Panc1 (cell line): ENCODE results near the gene GPHN. TPM values are rescaled to one million over a fixed set of nuclear protein-coding genes. Genes with fewer than 3 reads are reported as not detected.

ENCODE experiments used
- ATAC-seq: fragments of 200-7000 bp; cut with Tn5 transposase; 2 replicates; pipeline ENCODE4 v1.9.1; 2020; ENCODE audit warnings: mild to moderate bottlenecking, moderate library complexity
- BruUV-seq: library from RNA; stranded (reverse); fragments of 400-500 nt; replicated peaks from 2 replicates; lab custom pipeline; 2021; lab: Mats Ljungman, UMichigan
- CTCF ChIA-PET: fragments of 300-600 bp; sonication (Branson Sonifier 250); formaldehyde crosslinking; loops from one replicate; lab custom pipeline; 2022; ENCODE audit warnings: antibody characterized with exemption; lab: Charles Lee
- POLR2A ChIA-PET: fragments of 300-600 bp; sonication (Branson Sonifier 250); formaldehyde crosslinking; loops from one replicate; lab custom pipeline; 2022; ENCODE audit warnings: antibody characterized with exemption; lab: Charles Lee
- DNase-seq: peaks from one replicate; pipeline ENCODE4 v3.0.0-alpha.2; 2010; ENCODE audit warnings: low read depth, low spot score
- H3K27ac ChIP-seq: 2 replicates; pipeline ENCODE4 v1.5.1; 2011; ENCODE audit warnings: mild to moderate bottlenecking, low read length, inconsistent platforms
- H3K27me3 ChIP-seq: fragments of 200-500 bp; sonication (Bioruptor generic); 2 replicates; pipeline ENCODE4 v1.6.0; 2014; ENCODE audit warnings: low read length, inconsistent platforms; ENCODE audit not compliant: control insufficient read depth, insufficient read depth
- H3K36me3 ChIP-seq: fragments of 200-500 bp; sonication (Bioruptor generic); 2 replicates; pipeline ENCODE4 v1.5.1; 2014; ENCODE audit warnings: inconsistent platforms, mild to moderate bottlenecking, low read length, moderate library complexity; ENCODE audit not compliant: control insufficient read depth, insufficient read depth
- H3K4me1 ChIP-seq: 2 replicates; pipeline ENCODE4 v1.5.1; 2011; ENCODE audit warnings: inconsistent platforms, mild to moderate bottlenecking, low read length, moderate library complexity; ENCODE audit not compliant: control insufficient read depth, insufficient read depth
- H3K4me3 ChIP-seq, 2 experiments: 2 replicates each; pipeline ENCODE4 v1.5.1; 2011 to 2012; ENCODE audit warnings: low read depth in 2 of 2, low read length in 2 of 2, mild to moderate bottlenecking in 2 of 2, inconsistent platforms in 1 of 2, moderate library complexity in 1 of 2
- H3K9me3 ChIP-seq: fragments of 200-500 bp; sonication (Bioruptor generic); 2 replicates; pipeline ENCODE4 v1.5.1; 2014; ENCODE audit warnings: low read depth, mild to moderate bottlenecking, inconsistent platforms, low read length, moderate library complexity; ENCODE audit not compliant: control insufficient read depth, insufficient read depth
- POLR2AphosphoS5 ChIP-seq: IDR thresholded peaks from 2 replicates; pipeline ENCODE4 v1.6.1; 2012; ENCODE audit warnings: mild to moderate bottlenecking, low read depth, low read length, moderate library complexity
- SIN3A ChIP-seq: IDR thresholded peaks from 2 replicates; pipeline ENCODE4 v1.6.1; 2012; ENCODE audit warnings: low read depth, mild to moderate bottlenecking, low read length, moderate library complexity, borderline replicate concordance; ENCODE audit not compliant: insufficient read depth
- TCF7L2 ChIP-seq: IDR thresholded peaks from 2 replicates; pipeline ENCODE4 v1.6.1; 2011; ENCODE audit warnings: mild to moderate bottlenecking, low read depth, low read length, inconsistent platforms
- in situ Hi-C: cut with HindIII; loops from 2 replicates; pipeline ENCODE4 v1.10.0; 2016; ENCODE audit warnings: low sequenced_read_pairs, low pct_unique_long_range_greater_than_20kb
- intact Hi-C: fragments of 100-400 bp; cut with micrococcal nuclease; formaldehyde crosslinking; loops from one replicate; pipeline ENCODE4 v1.10.0; 2022; ENCODE audit not compliant: unreplicated experiment
- total RNA-seq: library from RNA; stranded (reverse); gene quantifications from one replicate; pipeline ENCODE4 v1.2.1, GENCODE V29; 2021; ENCODE audit not compliant: unreplicated experiment
- TF ChIP-seq, protein P1 (sequence below), 2 experiments: IDR thresholded peaks; 2 replicates each; pipeline ENCODE4 v1.6.1; 2011 to 2012; ENCODE audit warnings: low read depth in 2 of 2, control low read depth in 1 of 2, low read length in 1 of 2, mild to moderate bottlenecking in 1 of 2, moderate library complexity in 1 of 2; ENCODE audit not compliant: insufficient read depth in 1 of 2
- TF ChIP-seq, protein P2 (sequence below): fragments of 450-650 bp; IDR thresholded peaks from 2 replicates; pipeline ENCODE4 v1.5.1; 2017; ENCODE audit warnings: mild to moderate bottlenecking

GPHN gene
- total RNA-seq, 1 experiment from 2014 or later: 26.6 TPM

DNA sequence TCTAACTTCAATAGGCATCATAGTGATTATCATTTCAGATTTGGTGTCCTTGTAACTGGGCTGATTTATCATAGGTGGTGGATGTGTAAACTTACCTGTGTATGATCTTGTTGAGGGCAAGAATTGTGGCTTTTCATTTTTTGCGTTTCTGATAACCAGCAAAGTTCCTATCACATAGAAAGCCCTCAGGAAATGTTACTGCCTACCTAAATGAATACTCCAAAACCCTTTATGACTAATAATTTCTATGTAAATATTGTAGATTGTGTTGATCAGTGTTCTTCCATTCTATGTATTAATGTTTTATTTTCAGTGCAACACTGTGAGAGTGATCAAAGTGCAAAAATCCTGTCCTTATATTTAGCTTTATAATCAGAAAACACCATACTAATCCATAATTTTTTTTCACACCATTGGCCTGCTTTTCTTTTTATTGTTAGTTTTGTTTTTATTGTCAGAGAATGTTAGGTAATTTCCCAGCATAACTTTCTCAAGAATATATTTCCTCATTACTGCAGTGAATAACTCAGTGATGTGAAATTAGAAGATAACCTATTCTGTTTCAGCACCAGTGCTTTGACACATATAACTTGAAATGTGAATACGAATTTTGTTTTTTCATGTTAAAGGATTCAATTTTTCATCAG, 94.1 kb downstream of the GPHN start:
- Histone ChIP-seq H3K4me1 (no peaks in the 10 kb centered on the region; the same call in 1 of the 2 replicates), H3K9me3 (no peaks in the 10 kb centered on the region), H3K4me3 (no peak overlapping the region), H3K27ac (no peak overlapping the region), H3K27me3 (no peaks in the 10 kb centered on the region), H3K36me3 (no peaks in the 10 kb centered on the region)
- intact Hi-C loops: no loop called here
- ChIA-PET POLR2A (no interaction called here), CTCF (no interaction called here)
- ATAC-seq: no peak
- TF ChIP-seq, protein P1, sequence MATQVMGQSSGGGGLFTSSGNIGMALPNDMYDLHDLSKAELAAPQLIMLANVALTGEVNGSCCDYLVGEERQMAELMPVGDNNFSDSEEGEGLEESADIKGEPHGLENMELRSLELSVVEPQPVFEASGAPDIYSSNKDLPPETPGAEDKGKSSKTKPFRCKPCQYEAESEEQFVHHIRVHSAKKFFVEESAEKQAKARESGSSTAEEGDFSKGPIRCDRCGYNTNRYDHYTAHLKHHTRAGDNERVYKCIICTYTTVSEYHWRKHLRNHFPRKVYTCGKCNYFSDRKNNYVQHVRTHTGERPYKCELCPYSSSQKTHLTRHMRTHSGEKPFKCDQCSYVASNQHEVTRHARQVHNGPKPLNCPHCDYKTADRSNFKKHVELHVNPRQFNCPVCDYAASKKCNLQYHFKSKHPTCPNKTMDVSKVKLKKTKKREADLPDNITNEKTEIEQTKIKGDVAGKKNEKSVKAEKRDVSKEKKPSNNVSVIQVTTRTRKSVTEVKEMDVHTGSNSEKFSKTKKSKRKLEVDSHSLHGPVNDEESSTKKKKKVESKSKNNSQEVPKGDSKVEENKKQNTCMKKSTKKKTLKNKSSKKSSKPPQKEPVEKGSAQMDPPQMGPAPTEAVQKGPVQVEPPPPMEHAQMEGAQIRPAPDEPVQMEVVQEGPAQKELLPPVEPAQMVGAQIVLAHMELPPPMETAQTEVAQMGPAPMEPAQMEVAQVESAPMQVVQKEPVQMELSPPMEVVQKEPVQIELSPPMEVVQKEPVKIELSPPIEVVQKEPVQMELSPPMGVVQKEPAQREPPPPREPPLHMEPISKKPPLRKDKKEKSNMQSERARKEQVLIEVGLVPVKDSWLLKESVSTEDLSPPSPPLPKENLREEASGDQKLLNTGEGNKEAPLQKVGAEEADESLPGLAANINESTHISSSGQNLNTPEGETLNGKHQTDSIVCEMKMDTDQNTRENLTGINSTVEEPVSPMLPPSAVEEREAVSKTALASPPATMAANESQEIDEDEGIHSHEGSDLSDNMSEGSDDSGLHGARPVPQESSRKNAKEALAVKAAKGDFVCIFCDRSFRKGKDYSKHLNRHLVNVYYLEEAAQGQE (IDR thresholded peaks at IDR 0.05; ENCODE audit: insufficient read depth in 1 of 2, low read depth in 2 of 2, low read length in 1 of 2): no peak
- TF ChIP-seq, protein P2, sequence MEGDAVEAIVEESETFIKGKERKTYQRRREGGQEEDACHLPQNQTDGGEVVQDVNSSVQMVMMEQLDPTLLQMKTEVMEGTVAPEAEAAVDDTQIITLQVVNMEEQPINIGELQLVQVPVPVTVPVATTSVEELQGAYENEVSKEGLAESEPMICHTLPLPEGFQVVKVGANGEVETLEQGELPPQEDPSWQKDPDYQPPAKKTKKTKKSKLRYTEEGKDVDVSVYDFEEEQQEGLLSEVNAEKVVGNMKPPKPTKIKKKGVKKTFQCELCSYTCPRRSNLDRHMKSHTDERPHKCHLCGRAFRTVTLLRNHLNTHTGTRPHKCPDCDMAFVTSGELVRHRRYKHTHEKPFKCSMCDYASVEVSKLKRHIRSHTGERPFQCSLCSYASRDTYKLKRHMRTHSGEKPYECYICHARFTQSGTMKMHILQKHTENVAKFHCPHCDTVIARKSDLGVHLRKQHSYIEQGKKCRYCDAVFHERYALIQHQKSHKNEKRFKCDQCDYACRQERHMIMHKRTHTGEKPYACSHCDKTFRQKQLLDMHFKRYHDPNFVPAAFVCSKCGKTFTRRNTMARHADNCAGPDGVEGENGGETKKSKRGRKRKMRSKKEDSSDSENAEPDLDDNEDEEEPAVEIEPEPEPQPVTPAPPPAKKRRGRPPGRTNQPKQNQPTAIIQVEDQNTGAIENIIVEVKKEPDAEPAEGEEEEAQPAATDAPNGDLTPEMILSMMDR: no peak
- TF ChIP-seq SIN3A (no peak), POLR2AphosphoS5 (no peak), TCF7L2 (no peak)
- in situ Hi-C loops: no loop called here
- no TSS peak for BruUV-seq
- DNase-seq: no peak

DNA sequence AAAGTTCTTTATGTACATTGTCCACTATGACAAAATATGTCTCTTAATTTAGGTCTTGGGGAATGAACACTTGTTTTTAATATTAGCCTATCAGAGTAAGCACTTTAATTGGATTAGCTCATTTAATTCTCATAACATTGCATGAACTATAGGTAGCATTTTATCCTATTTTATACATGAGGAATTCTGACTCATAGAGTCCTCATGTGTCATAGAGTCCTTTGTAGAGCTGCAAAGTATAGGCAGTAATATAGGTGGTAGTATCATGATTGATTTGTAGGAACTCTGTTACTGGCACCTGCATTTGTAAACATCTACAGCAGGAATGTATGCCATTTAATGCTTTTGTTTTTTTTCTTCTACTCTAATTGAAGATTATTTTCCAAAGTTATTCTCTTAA, 96.0 kb downstream of the GPHN start:
- DNase-seq (no peak), ATAC-seq (no peak)
- Histone ChIP-seq H3K9me3 (no peaks in the 10 kb centered on the region), H3K27ac (no peak overlapping the region), H3K27me3 (no peaks in the 10 kb centered on the region), H3K4me3 (no peak overlapping the region), H3K36me3 (no peaks in the 10 kb centered on the region), H3K4me1 (no peaks in the 10 kb centered on the region; the same call in 1 of the 2 replicates)
- ChIA-PET CTCF (no interaction called here), POLR2A (no interaction called here)
- TF ChIP-seq SIN3A (no peak), POLR2AphosphoS5 (no peak), TCF7L2 (no peak)
- TF ChIP-seq, protein P2: no peak
- TF ChIP-seq, protein P1 (IDR thresholded peaks at IDR 0.05; ENCODE audit: insufficient read depth in 1 of 2, low read depth in 2 of 2, low read length in 1 of 2): no peak
- in situ Hi-C loops (no loop called here), intact Hi-C loops (no loop called here)
- no TSS peak for BruUV-seq
